SK-N-SH (cell line): ENCODE data around the gene DMKN.

ENCODE experiments used
- CTCF ChIP-seq: fragments of 200-600 bp; sonication (generic); IDR thresholded peaks from 2 replicates; pipeline ENCODE4 v1.6.1; 2017; ENCODE audit warnings: antibody characterized with exemption, mild to moderate bottlenecking, moderate library complexity
- EP300 ChIP-seq, 2 experiments: IDR thresholded peaks; 2 replicates each; pipeline versions ENCODE4 v1.4.0 to v1.6.1; 2012; ENCODE audit warnings: borderline replicate concordance in 1 of 2, low read depth in 1 of 2, low read length in 1 of 2
- GABPA ChIP-seq: IDR thresholded peaks from 2 replicates; pipeline ENCODE4 v1.4.0; 2012; ENCODE audit warnings: low read depth, mild to moderate bottlenecking
- JUND ChIP-seq: IDR thresholded peaks from 2 replicates; pipeline ENCODE4 v1.4.0; 2012
- MAX ChIP-seq: IDR thresholded peaks from 2 replicates; pipeline ENCODE4 v1.4.0; 2012; ENCODE audit warnings: low read depth
- MXI1 ChIP-seq: IDR thresholded peaks from 2 replicates; pipeline ENCODE4 v1.6.1; 2012; ENCODE audit warnings: mild to moderate bottlenecking, low read depth, low read length, improper control_type of control experiment
- POLR2AphosphoS5 ChIP-seq: IDR thresholded peaks from 2 replicates; pipeline ENCODE4 v1.6.1; 2012; ENCODE audit warnings: low read depth, low read length
- YY1 ChIP-seq: IDR thresholded peaks from 2 replicates; pipeline ENCODE4 v1.4.0; 2012; ENCODE audit warnings: low read depth, mild to moderate bottlenecking

- TF ChIP-seq CTCF (no peak), POLR2AphosphoS5 (no peak), EP300 (IDR thresholded peaks at IDR 0.05; ENCODE audit: borderline replicate concordance in 1 of 2, low read depth in 1 of 2, low read length in 1 of 2) (no peak), YY1 (no peak), MXI1 (no peak), GABPA (no peak), JUND (no peak), MAX (no peak)
These were observed 46.8 kb upstream of the DMKN start for GRCh38 chr19:35560271-35560670.
